ENCODE data around the gene NARF.

DNA sequence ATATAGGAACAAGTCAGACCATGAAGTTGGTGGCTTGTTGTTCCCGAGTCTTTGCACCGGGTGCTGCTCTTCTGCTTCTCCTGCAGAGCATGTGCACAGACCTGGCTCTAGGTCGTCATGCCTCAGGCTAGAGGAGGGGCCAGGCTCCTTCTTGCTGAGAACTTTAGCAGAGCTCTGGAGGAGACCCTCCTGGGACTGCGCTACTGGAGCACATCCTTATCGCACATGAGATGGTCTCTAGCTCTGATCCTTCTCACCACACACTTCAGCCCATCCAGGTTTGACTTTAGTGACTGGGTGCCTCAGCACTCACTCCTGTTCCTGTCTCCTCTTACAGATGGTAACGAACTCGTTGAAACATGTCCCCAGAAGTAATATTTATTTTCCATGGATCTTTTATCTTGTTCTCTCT lies 75.9 kb downstream of the NARF start:
- TF ChIP-seq, protein P1, sequence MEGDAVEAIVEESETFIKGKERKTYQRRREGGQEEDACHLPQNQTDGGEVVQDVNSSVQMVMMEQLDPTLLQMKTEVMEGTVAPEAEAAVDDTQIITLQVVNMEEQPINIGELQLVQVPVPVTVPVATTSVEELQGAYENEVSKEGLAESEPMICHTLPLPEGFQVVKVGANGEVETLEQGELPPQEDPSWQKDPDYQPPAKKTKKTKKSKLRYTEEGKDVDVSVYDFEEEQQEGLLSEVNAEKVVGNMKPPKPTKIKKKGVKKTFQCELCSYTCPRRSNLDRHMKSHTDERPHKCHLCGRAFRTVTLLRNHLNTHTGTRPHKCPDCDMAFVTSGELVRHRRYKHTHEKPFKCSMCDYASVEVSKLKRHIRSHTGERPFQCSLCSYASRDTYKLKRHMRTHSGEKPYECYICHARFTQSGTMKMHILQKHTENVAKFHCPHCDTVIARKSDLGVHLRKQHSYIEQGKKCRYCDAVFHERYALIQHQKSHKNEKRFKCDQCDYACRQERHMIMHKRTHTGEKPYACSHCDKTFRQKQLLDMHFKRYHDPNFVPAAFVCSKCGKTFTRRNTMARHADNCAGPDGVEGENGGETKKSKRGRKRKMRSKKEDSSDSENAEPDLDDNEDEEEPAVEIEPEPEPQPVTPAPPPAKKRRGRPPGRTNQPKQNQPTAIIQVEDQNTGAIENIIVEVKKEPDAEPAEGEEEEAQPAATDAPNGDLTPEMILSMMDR (conservative IDR thresholded peaks at IDR 0.05; ENCODE audit: low read depth in 2 of 2) = no peak
- TF ChIP-seq EZH2phosphoT487 (IDR thresholded peaks at IDR 0.05; ENCODE audit: unreplicated experiment) (no peak), NANOG (IDR thresholded peaks at IDR 0.05; ENCODE audit: borderline replicate concordance) (no peak), CREB1 (CRISPR knock-in tag; IDR thresholded peaks at IDR 0.05; ENCODE audit: low read depth) (no peak), POLR2AphosphoS5 (IDR thresholded peaks at IDR 0.05; ENCODE audit: low read depth) (no peak), EZH2 (IDR thresholded peaks at IDR 0.05; ENCODE audit: low read depth, unreplicated experiment) (no peak), JUNB (IDR thresholded peaks at IDR 0.05; ENCODE audit: unreplicated experiment) (no peak), ZNF331 (CRISPR knock-in tag; IDR thresholded peaks at IDR 0.05; ENCODE audit: low read depth) (no peak), ZNF114 (CRISPR knock-in tag; IDR thresholded peaks at IDR 0.05) (no peak)
- TF ChIP-seq, protein P2, sequence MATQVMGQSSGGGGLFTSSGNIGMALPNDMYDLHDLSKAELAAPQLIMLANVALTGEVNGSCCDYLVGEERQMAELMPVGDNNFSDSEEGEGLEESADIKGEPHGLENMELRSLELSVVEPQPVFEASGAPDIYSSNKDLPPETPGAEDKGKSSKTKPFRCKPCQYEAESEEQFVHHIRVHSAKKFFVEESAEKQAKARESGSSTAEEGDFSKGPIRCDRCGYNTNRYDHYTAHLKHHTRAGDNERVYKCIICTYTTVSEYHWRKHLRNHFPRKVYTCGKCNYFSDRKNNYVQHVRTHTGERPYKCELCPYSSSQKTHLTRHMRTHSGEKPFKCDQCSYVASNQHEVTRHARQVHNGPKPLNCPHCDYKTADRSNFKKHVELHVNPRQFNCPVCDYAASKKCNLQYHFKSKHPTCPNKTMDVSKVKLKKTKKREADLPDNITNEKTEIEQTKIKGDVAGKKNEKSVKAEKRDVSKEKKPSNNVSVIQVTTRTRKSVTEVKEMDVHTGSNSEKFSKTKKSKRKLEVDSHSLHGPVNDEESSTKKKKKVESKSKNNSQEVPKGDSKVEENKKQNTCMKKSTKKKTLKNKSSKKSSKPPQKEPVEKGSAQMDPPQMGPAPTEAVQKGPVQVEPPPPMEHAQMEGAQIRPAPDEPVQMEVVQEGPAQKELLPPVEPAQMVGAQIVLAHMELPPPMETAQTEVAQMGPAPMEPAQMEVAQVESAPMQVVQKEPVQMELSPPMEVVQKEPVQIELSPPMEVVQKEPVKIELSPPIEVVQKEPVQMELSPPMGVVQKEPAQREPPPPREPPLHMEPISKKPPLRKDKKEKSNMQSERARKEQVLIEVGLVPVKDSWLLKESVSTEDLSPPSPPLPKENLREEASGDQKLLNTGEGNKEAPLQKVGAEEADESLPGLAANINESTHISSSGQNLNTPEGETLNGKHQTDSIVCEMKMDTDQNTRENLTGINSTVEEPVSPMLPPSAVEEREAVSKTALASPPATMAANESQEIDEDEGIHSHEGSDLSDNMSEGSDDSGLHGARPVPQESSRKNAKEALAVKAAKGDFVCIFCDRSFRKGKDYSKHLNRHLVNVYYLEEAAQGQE (IDR thresholded peaks at IDR 0.05; ENCODE audit: unreplicated experiment) = no peak
